HL-60/S4 (cell line): ENCODE results near the gene KPNB1.
"Not testable (repeated sequence)": the region's sequence is repeated elsewhere in the genome, so short reads cannot be mapped to it uniquely, and the experiment has no call there.

ENCODE experiments used
- in situ Hi-C: fragments of 300-500 bp; cut with MboI; formaldehyde crosslinking; loops from 2 replicates; pipeline ENCODE4 v1.14.3; 2022; ENCODE audit warnings: low sequenced_read_pairs

KPNB1 gene

GRCh38 chr17:47675380-47676198 is 25.9 kb downstream of the KPNB1 start:
- in situ Hi-C loops, result no loop called here

- in situ Hi-C loops, result no loop called here
These were observed 26.4 kb downstream of the KPNB1 start for GRCh38 chr17:47676199-47676472.

GRCh38 chr17:47676510-47677165 is 26.9 kb downstream of the KPNB1 start:
- in situ Hi-C loops, result no loop called here

- in situ Hi-C loops, result no loop called here
These were observed 28.5 kb downstream of the KPNB1 start for GRCh38 chr17:47678196-47678595.

- in situ Hi-C loops, result no loop called here
These were observed 32.4 kb downstream of the KPNB1 start for GRCh38 chr17:47682138-47682537.

GRCh38 chr17:47682727-47683126 is 33.0 kb downstream of the KPNB1 start:
- in situ Hi-C loops, result not testable (repeated sequence)

GRCh38 chr17:47684025-47684424 is 34.3 kb downstream of the KPNB1 start:
- in situ Hi-C loops, result no loop called here

- in situ Hi-C loops, result no loop called here
These were observed 34.9 kb downstream of the KPNB1 start for GRCh38 chr17:47684535-47685193.

- in situ Hi-C loops, result no loop called here
These were observed 36.0 kb downstream of the KPNB1 start for GRCh38 chr17:47685556-47686275.

- in situ Hi-C loops, result no loop called here
These were observed 36.5 kb downstream of the KPNB1 start for GRCh38 chr17:47686276-47686635.

GRCh38 chr17:47686664-47687327 is 37.1 kb downstream of the KPNB1 start:
- in situ Hi-C loops, result no loop called here

- in situ Hi-C loops, result no loop called here
These were observed 37.6 kb downstream of the KPNB1 start for GRCh38 chr17:47687328-47687690.

GRCh38 chr17:47687748-47688147 is 38.0 kb downstream of the KPNB1 start:
- in situ Hi-C loops, result no loop called here

GRCh38 chr17:47690121-47690520 is 40.4 kb downstream of the KPNB1 start:
- in situ Hi-C loops, result no loop called here

GRCh38 chr17:47692137-47692894 is 42.6 kb downstream of the KPNB1 start:
- in situ Hi-C loops, result no loop called here

GRCh38 chr17:47692895-47693730 is 43.4 kb downstream of the KPNB1 start:
- in situ Hi-C loops, result no loop called here

GRCh38 chr17:47693731-47694580 is 44.2 kb downstream of the KPNB1 start, which contains the start of gene TBKBP1:
Gene TBKBP1 (plus strand): TSS chr17:47694161. CDS start chr17:47696113, 1,952 bp downstream.
- in situ Hi-C loops, result no loop called here
